Measurements from ENCODE around the gene CELF2.

CELF2 gene

GRCh38 chr10:11313463-11313862 is 295.8 kb downstream of the CELF2 start:
- no peak for DNase-seq (ENCODE audit: low read depth, low spot score)
- H3K4me3 ChIP-seq (ENCODE audit: low read length): no peak overlapping the region

GRCh38 chr10:11317936-11318670 is 300.4 kb downstream of the CELF2 start:
- no peak overlapping the region for H3K4me3 ChIP-seq (ENCODE audit: low read length)
- no peak for DNase-seq (ENCODE audit: low read depth, low spot score)

- H3K4me3 ChIP-seq (ENCODE audit: low read length): no peak overlapping the region
Observed at GRCh38 chr10:11318826-11319598, 301.3 kb downstream of the CELF2 start.

GRCh38 chr10:11319990-11320602 is 302.4 kb downstream of the CELF2 start:
- no peak for DNase-seq (ENCODE audit: low read depth, low spot score)

More at GRCh38 chr10:11318826-11319598, 301.3 kb downstream of the CELF2 start:
- DNase-seq (ENCODE audit: low read depth, low spot score): no peak

GRCh38 chr10:11320809-11321520 is 303.3 kb downstream of the CELF2 start:
- no peak for DNase-seq (ENCODE audit: low read depth, low spot score)
- no peak overlapping the region for H3K4me3 ChIP-seq (ENCODE audit: low read length)

More at GRCh38 chr10:11319990-11320602, 302.4 kb downstream of the CELF2 start:
- H3K4me3 ChIP-seq (ENCODE audit: low read length): no peak overlapping the region

- no peak overlapping the region for H3K4me3 ChIP-seq (ENCODE audit: low read length)
- DNase-seq (ENCODE audit: low read depth, low spot score): no peak
Observed at GRCh38 chr10:11322698-11323097, 305.0 kb downstream of the CELF2 start.

GRCh38 chr10:11324761-11325321 is 307.2 kb downstream of the CELF2 start:
- no peak for DNase-seq (ENCODE audit: low read depth, low spot score)

GRCh38 chr10:11325817-11326216 is 308.1 kb downstream of the CELF2 start:
- DNase-seq (ENCODE audit: low read depth, low spot score): no peak
- no peak overlapping the region for H3K4me3 ChIP-seq (ENCODE audit: low read length)

More at GRCh38 chr10:11324761-11325321, 307.2 kb downstream of the CELF2 start:
- H3K4me3 ChIP-seq (ENCODE audit: low read length): no peak overlapping the region

- no peak for DNase-seq (ENCODE audit: low read depth, low spot score)
- no peak overlapping the region for H3K4me3 ChIP-seq (ENCODE audit: low read length)
Observed at GRCh38 chr10:11326241-11326640, 308.6 kb downstream of the CELF2 start.

GRCh38 chr10:11326913-11327616 is 309.4 kb downstream of the CELF2 start:
- H3K4me3 ChIP-seq (ENCODE audit: low read length): no peak overlapping the region

GRCh38 chr10:11328264-11329061 is 310.8 kb downstream of the CELF2 start:
- no peak overlapping the region for H3K4me3 ChIP-seq (ENCODE audit: low read length)
- no peak for DNase-seq (ENCODE audit: low read depth, low spot score)

More at GRCh38 chr10:11326913-11327616, 309.4 kb downstream of the CELF2 start:
- no peak for DNase-seq (ENCODE audit: low read depth, low spot score)

GRCh38 chr10:11329062-11329673 is 311.5 kb downstream of the CELF2 start:
- no peak overlapping the region for H3K4me3 ChIP-seq (ENCODE audit: low read length)
- no peak for DNase-seq (ENCODE audit: low read depth, low spot score)

GRCh38 chr10:11330383-11331045 is 312.8 kb downstream of the CELF2 start:
- DNase-seq (ENCODE audit: low read depth, low spot score): no peak

GRCh38 chr10:11331046-11331577 is 313.4 kb downstream of the CELF2 start:
- no peak for DNase-seq (ENCODE audit: low read depth, low spot score)
- H3K4me3 ChIP-seq (ENCODE audit: low read length): no peak overlapping the region

More at GRCh38 chr10:11330383-11331045, 312.8 kb downstream of the CELF2 start:
- H3K4me3 ChIP-seq (ENCODE audit: low read length): no peak overlapping the region

- DNase-seq (ENCODE audit: low read depth, low spot score): no peak
- no peak overlapping the region for H3K4me3 ChIP-seq (ENCODE audit: low read length)
Observed at GRCh38 chr10:11331726-11332125, 314.1 kb downstream of the CELF2 start.

- H3K4me3 ChIP-seq (ENCODE audit: low read length): no peak overlapping the region; the same call in 1 of the 2 replicates
- no peak for DNase-seq (ENCODE audit: low read depth, low spot score)
Observed at GRCh38 chr10:11332846-11333245, 315.2 kb downstream of the CELF2 start.

Data from Jurkat, Clone E6-1 (cell line).